IPS-NIHi11 (cell line): ENCODE measurements around the gene UBE2L3.
A peak's percentile ranks its signal among the peaks of the same experiment; 100 is the strongest.
"Not testable (repeated sequence)": the region's sequence is repeated elsewhere in the genome, so short reads cannot be mapped to it uniquely, and the experiment has no call there.

Experiments used
- DNase-seq: peaks from one replicate; pipeline ENCODE4 v3.0.0; 2012; ENCODE audit warnings: mixed read lengths, low spot score

UBE2L3 gene

GRCh38 chr22:21602579-21602978, 35.1 kb downstream of the UBE2L3 start:
- DNase-seq, result no peak

GRCh38 chr22:21603973-21604372, 36.5 kb downstream of the UBE2L3 start:
- DNase-seq, result no peak

GRCh38 chr22:21605887-21606564, 38.5 kb downstream of the UBE2L3 start:
- DNase-seq, result no peak

GRCh38 chr22:21606775-21607174, 39.3 kb downstream of the UBE2L3 start:
- DNase-seq, result no peak

GRCh38 chr22:21609556-21610157, 42.1 kb downstream of the UBE2L3 start:
- DNase-seq, result not testable (repeated sequence)

GRCh38 chr22:21611210-21611977, 43.9 kb downstream of the UBE2L3 start:
- DNase-seq, result no peak

GRCh38 chr22:21612858-21613257, 45.3 kb downstream of the UBE2L3 start:
- DNase-seq, result no peak

GRCh38 chr22:21613553-21614233, 46.2 kb downstream of the UBE2L3 start:
- DNase-seq, result no peak

GRCh38 chr22:21615731-21616130, 48.2 kb downstream of the UBE2L3 start:
- no peak for DNase-seq

- DNase-seq, result not testable (repeated sequence)
Observed at GRCh38 chr22:21617337-21617736, 49.8 kb downstream of the UBE2L3 start.

GRCh38 chr22:21621025-21621424, 53.5 kb downstream of the UBE2L3 start:
- DNase-seq, result no peak

GRCh38 chr22:21622011-21622918, 54.8 kb downstream of the UBE2L3 start:
- DNase-seq, result no peak

GRCh38 chr22:21622919-21623647, 55.6 kb downstream of the UBE2L3 start:
- no peak for DNase-seq

GRCh38 chr22:21623648-21623970, 56.1 kb downstream of the UBE2L3 start:
- no peak for DNase-seq

- DNase-seq, result peak; percentile 54
Observed at GRCh38 chr22:21624120-21624879, 56.8 kb downstream of the UBE2L3 start.

- DNase-seq, result no peak
Observed at GRCh38 chr22:21624880-21625791, 57.6 kb downstream of the UBE2L3 start.

- DNase-seq, result no peak
Observed at GRCh38 chr22:21626073-21626734, 58.7 kb downstream of the UBE2L3 start.

- no peak for DNase-seq
Observed at GRCh38 chr22:21626735-21627469, 59.4 kb downstream of the UBE2L3 start.
